Stimulated activated CD4-positive, alpha-beta T cell treated with anti-CD3 and anti-CD28 coated beads, Interleukin-4, amount 100 ng/mL, for 4 hours (primary cell): ENCODE data around the gene FARS2.
"Not testable (repeated sequence)": the region's sequence is repeated elsewhere in the genome, so short reads cannot be mapped to it uniquely, and the experiment has no call there.

Source experiments
- DNase-seq, 2 experiments: peaks; one replicate each; pipeline ENCODE4 v3.0.0-alpha.2; 2020

FARS2 gene

DNA sequence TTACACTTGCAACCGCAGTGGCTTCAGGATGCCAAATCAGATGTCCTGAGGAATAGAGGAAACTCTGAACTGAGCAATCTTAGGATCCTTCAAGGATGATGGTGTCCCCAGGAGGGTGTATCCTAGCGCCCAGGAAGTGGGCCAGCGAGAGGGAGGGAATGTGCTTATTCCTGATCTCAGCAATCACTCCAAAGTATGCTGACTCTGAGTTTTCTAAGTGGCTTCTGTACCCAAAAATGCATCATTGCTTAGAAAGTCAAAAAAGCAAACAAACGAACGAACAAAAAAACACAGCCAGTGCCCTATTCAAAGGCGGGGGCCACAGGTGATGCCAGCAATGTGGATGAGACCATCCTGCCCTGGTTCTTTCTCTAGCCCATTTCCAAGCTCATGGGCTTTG, 514.8 kb downstream of the FARS2 start:
- no peak for DNase-seq

DNA sequence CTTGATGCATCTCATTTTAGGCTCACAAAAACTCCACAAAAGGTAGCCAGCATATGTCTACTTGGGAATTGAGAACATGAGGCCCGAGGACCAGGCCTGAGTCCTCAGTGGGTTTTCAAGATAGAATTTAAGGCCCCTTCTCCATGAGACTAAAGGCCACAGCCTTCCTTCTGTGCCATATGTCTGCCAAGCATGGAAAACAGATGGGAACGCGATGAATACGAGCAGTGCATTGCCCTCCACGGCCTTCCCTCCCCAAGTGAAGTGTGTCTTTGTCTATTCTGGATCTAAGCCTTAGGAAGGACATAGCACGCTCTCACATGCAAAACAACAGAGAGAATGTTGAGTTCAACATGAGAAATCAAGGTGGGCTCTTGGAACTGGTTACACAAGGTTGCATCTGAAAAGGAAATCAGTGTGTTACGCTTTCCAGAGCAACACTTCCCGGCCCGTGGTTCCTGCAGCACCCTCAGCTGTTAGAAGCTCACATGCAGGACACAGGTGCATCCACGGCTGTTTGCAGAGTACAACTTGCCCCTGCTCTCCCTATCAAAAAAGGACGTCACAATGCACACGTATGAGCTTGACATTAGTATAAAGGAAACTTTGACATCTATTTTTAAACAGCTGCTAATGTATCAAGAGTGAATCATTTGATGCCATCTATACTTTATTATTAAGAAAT, 515.5 kb downstream of the FARS2 start:
- no peak for DNase-seq

DNA sequence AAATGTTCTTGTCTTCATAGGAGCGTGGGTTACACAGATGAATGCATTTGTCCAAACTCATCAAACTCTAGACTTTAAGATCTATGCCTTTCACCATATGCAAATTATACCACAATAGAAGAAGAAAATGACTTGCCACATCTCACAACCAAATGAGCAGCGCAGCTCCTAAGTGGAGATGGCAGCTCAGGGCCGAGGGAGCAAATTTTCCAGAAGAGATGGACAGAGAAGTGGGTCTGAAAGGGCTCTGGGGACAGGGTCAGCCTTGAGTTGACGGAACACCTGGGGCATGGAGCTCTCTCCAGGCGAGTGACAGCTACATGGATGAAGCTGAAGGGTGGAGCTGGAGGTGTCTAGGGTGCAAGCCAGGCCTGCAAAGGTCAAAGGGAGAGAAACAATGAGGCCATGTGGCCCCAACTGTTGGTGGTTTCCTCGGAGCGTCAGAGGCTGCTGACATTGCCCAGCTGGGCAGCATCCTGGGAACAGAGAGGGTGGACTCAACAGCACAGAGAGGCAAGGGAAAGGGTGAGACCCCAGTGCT, 517.1 kb downstream of the FARS2 start:
- no peak for DNase-seq

DNA sequence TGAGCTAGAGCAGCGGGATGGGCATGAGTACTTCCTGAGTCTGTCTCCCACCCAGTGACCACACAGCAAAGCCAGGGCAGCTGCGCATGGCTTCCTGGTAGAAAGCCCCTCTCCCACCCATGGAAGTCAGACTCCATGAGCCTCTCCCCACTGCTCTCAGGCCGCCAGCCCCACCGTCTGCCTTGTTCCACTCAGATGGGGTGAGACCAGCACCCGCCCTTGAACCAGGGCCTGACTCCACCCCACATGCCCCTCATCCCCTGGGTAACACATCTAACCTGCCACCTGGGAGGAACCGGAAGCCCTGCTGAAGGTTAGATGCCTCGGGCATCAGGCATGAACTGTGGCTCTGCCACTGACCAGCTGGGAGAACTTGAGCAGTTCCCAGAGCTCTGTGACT, 517.6 kb downstream of the FARS2 start:
- no peak for DNase-seq

DNA sequence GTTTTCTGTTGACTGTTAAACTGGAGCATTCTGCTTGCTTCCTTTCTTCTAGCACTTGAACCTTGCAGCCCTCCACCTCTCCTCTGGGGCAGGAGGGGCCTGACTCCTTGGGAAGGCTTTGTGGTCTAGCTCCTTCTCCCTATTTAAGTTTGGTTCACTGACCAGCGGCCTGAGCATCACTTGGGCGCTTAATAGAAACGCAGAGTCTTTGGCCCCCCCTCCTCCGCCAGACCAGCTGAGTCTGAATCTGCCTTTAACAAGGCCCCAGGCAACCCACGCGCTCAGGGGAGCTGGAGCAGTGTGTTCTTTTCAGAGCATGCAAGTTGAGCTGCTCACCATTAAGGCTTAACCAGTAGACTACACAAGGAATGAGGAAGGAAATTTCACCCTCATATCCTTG, 519.7 kb downstream of the FARS2 start:
- no peak for DNase-seq

DNA sequence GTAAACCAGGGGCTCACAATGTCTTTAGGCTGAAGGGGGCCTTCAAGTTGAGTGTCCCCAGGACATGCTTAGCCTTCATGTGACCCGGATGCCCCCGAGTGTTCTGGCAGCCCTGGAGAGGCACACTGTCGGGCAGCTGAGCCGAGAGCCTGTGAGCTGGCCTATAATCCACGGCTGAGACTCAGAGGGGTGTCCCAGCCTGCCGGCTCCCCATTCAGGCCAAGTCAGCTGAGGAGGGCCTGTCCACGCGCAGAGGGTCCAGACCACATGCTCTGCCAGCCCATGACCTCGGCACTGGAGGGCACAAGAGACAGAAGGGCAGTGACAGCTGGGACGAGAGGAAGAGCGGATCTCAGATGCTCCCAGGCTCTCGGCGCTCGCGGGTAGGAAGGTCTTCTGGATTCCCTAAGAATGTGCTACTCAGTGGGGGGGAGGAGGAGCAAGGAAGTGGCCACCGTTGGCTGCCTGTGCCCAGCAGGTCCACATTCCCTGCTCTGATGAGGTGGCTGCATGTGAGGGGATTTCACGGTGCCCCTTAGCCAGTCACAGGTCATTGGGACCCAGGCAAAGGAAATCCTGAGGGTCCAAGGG, 520.7 kb downstream of the FARS2 start:
- no peak for DNase-seq

DNA sequence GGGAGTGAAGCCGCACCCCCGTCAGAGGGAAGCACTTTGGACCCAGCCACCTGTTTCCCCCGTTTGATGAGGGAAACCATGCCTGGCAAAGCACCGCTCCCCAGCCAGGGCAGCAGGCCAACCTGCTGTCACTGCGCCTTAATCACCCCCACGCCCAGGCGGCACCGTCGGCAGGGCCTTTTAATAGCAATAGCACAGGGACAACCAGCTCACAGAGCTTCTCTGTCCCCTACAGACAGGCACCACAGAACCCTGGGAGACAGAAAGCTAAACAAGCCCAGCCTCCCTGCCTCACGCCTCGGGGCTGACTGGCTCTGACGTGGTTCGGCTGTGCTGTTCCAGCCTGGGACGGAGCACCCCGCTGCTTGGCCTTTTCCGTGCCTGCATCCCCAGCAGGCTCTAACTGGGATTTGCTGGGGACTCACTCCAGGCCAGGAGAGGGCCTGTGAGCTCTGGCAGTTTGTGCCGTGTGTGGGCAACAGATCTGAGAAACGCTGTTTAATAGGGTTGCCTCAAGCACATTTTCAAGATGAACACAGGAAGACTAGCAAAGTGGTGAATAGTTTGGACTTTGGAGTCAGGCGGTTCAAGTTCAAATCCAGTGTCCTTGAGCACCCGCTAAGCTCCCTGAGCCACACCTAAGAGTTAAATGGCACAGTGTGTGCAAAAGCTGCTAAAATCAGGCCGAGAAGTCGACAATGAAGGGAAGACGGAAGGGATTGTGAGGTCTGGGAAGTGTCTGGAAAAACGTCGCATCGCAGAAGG, 521.7 kb downstream of the FARS2 start:
- DNase-seq, result no peak

DNA sequence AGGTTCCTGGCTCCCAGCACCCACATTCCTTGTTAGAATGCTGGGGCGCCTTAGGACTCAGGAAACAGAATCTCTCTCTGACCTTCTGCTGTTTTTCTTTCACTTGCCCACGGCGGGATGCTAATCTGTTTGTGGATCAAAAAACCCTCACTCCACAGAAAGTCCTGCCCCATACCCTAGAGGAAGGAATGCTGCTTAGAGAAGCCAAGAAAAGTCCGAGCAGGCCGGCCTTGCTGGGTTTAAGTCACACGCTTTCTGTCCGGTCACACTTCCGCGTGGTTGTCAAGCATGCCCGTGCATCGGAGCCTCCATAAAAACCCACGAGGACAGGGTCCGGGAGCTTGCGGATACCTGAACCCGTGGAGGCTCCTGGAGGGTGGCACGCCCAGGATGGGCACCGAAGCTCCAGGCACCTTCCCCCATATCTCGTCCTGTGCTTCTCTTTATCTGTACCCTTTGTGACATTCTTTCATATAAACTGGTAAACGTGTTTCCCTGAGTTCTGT, 522.3 kb downstream of the FARS2 start:
- DNase-seq, result no peak

DNA sequence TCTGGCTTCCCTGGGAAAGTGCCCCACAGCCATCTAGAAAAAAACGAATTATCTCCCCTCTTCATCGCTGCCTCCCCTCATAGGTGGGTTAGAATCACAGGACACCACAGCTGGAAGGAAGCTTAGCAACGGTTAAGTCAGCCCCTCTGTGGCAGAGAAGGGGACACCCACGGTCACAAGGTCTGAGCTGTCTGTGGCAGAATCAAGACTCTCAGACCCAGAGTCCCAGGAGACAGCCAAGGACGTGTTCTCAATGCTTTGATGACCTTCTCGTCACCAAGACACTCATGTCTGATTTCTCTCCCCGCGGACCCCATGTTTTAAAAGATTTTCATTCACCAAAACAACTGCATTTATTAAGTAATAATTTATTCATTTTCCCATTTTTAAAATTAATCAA, 523.9 kb downstream of the FARS2 start:
- DNase-seq, result no peak

DNA sequence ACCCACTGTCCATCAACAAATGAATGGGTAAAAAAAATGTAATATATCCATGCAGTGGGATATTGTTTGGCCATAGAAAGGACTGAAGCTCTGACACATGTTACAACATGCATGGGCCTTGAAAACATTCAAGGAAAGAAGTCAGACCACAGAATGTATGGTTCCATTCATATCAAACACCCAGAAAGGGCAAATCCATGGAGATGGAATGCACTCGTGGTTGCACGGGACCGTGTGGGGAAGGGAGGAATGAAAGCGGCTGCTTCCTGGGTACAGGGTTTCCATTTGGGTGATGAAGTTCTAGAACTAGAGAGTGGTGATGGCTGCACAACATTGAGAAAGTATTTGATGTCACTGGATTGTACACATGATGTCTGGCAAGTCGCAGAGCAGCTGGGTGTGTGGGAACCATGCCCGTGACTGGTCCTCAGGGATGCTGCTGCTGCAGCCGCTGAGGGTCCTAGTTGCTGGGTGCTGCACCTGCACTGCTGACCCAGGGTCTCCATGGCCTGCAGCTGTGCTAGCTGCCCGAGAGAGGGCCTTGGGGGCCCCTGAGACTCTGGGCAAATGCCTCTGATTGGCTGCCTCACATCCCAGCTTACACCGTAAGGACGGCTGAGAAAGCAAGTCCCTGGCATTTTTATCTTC, 525.1 kb downstream of the FARS2 start:
- no peak for DNase-seq

DNA sequence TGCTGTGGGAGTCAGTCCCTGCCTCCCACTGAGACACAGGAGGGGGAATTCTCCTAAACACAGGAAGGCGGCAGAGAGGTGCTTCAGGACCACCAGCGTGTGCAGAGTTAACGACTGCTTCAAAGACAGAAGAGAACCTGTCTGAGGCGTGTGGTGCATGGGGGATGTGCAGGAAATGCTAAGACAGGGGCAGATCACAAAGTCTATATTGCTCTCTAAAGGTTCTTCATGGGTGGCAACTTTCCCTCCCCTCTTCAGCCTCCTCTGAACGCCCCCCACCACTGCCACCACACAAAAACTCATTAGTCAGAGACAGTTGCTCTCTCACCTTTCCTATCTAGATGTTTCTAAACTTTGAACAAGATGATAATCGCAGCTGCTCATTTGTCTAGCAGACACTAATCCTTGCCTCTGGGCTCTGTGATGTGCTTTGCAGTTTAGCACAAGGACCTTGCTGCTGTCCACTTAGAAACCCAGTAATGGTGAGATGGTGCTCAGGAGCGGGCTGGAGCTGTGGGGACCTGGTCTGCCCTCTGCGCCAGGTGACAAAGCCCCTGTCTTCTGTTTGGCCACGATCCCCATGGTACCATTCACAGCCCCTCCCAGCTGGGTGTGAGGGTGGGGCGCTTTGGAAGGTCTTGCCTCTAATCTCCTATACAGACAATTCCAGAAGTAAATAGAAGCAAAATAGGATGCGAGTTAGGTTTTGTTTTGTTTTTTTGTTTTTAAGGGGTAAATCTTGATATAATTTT, 525.8 kb downstream of the FARS2 start:
- no peak for DNase-seq

DNA sequence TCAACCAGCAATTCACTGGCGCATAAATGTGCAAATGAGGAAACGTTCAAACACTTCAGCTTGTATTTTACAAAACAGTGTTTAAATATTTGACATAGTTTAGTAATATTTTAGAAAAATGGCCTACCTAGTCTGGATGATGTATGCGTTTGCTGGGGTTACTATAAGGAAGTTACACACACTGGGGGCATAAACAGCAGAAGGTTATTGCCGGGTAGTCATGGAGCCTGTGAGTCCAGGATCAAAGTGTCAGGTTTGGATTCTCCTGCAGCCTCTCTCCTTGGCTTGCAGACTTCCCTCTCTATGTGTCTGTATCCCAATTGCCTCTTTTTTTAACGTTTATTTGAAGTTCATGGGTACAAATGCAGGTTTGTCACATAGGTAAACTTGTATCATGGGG, 528.1 kb downstream of the FARS2 start:
- not testable (repeated sequence) for DNase-seq

DNA sequence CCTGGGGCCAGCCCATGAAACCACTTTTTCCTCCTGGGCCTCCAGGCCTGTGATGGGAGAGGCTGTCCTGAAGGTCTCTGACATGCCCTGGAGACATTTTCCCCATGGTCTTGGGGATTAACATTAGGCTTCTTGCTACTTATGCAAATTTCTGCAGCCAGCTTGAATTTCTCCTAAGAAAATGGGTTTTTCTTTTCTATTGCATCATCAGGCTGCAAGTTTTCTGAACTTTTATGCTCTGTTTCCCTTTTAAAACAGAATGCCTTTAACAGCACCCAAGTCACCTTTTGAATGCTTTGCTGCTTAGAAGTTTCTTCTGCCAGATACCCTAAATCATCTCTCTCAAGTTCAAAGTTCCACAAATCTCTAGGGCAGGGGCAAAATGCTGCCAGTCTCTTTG, 535.2 kb downstream of the FARS2 start:
- DNase-seq, result not testable (repeated sequence)

DNA sequence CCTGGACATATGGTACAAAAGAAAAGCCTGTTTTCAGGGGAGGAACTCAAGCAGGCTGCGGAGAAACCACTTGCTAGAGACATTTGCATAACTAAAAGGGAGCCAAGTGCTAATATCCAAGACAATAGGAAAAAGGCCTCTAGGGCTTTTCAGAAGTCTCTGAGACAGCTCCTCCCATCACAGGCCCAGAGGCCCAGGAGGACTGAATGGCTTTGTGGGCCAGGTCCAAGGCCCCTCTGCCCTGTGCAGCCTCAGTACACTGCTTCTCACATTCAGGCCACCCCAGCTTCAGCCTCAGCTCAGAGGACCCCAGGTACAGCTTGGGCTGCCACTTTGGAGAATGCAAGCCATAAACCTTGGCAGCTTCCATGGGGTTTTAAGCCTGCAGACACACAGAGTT, 545.1 kb downstream of the FARS2 start:
- DNase-seq, result not testable (repeated sequence)

DNA sequence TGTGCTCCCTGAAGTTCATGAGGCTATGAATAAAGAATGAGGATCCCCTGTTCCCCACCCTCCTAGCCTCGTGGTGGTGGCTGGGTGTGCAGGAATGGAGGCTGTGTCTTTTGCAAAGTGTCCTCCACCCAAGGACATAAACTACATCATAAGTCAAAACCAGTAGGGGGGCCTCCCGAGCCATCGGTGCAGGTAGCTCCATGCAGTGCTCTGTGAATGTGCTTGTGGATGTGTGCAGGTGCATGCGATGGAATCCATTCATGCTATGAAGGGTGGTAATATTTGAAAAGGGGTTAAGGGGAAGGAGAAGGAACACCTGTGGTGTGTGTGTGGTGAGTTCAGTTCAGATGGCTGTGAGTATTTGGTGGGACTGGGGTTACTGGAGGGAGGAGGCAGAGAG, 548.1 kb downstream of the FARS2 start:
- DNase-seq, result no peak

DNA sequence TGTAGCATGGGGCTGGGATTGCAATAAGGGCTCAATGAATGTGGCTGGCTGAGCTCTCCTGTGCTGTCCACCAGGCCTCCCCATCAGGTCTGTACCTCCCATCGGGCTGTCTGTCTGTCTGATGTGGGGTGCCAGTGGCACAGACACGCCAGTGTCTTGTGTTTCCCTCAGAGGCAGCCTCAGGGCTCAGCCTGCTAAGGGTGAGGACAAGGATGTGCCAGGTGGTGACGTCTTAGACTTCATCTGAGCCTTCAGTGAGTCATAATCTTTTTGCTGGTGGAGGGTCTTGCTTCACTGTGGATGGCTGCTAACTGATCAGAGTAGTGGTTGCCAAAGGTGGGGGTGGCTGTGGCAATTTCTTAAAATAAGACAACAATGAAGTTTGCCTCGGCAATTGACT, 550.7 kb downstream of the FARS2 start:
- no peak for DNase-seq

DNA sequence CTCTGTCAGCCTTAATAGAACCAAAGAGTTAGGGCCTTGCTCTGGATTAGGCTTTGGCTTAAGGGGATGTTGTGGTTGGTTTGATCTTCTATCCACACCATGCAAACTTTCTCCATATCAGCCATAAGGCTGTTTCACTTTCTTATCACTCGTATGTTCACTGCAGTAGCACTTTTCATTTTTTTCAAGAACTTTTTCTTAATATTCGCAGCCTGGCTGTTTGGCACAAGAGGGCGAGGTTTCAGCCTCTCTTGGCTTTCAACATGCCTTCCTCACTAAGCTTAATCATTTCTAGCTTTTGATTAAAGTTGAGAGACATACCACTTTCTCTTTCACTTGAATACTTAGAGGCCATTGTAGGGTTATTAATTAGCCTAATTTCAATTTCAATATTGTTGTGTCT, 552.3 kb downstream of the FARS2 start:
- no peak for DNase-seq

DNA sequence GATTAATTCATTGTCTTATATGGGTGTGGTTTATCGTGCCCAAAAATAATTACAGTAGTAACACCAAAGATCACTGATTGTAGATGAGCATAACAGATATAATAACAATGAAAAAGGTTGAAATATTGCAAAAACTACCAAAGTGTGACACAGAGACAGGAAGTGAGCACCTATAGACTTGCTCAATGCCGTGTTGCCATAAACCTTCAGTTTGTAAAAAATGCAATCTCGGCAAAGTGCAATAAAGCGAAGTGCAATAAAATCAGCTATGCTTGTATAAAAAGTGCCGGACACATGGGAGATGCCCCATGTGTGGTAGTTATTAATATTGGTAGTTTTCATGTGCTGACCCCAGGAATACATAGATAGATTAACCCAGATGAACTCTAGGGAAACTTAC, 552.8 kb downstream of the FARS2 start:
- DNase-seq, result no peak

DNA sequence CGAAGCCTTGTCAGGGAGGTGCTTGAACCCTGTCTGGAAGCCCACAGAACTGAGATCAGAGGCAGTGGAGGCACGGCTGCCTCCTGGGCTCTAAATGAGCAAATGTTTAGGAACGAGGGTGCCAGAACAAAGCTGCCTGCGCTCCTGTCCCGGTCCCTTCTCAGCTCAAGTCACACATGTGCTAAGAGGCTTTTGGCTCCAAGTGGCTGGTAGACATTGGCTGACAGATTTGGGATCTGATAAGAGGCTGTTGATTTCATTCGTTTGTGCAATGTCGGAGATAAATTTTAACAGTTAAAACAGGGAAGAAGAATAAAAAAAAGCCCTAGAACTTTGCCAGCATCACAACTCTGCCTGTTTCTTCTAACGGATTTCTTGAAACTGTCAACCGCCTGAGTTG, 553.6 kb downstream of the FARS2 start:
- DNase-seq, result no peak

DNA sequence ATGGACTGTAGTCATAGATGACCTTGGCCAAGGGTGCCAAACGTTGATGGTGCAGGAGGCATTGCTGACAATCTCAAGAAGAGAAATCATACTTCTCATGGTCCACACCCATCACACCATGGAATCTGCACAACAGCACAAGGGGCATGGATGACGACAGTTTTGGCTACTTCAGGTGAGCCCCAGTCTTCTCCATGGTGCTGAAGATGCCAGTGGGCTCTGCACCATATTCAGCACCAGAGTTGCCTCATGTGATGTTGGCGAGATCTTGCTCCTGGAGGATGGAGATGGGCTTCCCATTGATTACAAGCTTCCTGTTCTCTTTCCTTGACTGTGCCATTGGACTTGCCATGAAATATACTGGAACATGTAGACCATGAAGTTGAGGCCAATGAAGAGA, 556.6 kb downstream of the FARS2 start:
- no peak for DNase-seq

DNA sequence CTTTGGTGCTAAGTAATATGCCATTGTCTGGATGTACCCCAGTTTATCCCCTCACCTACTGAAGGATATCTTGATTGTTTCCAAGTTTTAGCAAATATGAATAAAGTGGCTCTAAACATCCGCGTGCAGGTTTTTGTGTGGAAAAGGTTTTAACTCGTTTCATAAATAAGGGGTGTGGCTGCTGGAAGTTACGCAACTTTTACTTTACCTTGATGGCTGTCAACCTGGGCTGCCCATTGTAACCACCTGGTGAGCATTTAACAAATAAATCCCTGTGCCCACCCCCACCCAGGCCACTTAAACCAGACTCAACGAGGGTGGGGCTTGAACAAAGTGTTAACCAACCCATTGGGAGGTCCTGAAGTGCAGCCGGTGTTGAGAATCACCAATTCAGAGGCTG, 557.6 kb downstream of the FARS2 start:
- no peak for DNase-seq
